CD14-positive monocyte (primary cell): ENCODE measurements around the gene HLA-DPA1. TPM values are rescaled to one million over a fixed set of nuclear protein-coding genes. Genes with fewer than 3 reads are reported as not detected.

Experiments
- DNase-seq, 3 donors: peaks; one replicate each; pipeline ENCODE4 v3.0.0-alpha.2; 2011 to 2022
- H2AFZ ChIP-seq: 2 replicates; pipeline ENCODE4 v1.6.0; 2012; ENCODE audit warnings: mild to moderate bottlenecking, low read depth, low read length, inconsistent platforms; ENCODE audit not compliant: insufficient read depth, poor library complexity, severe bottlenecking
- H3K27ac ChIP-seq, 2 donors: 1 replicate in 1 of 2; 2 replicates in 1 of 2; pipeline ENCODE4 v1.5.1; 2012 to 2013; ENCODE audit warnings: low read length in 2 of 2, control low read depth in 1 of 2, inconsistent platforms in 1 of 2, low read depth in 1 of 2, mild to moderate bottlenecking in 1 of 2
- H3K27me3 ChIP-seq, 2 donors: one replicate each; pipeline versions ENCODE4 v1.6.0 to v1.6.1; 2011 to 2013; ENCODE audit warnings: low read length in 2 of 2; ENCODE audit not compliant: control insufficient read depth in 2 of 2, insufficient read depth in 2 of 2
- H3K36me3 ChIP-seq, 2 donors: replicated peaks in 1 of 2; 1 replicate in 1 of 2; 2 replicates in 1 of 2; pipeline versions ENCODE4 v1.5.1 to v1.6.1; 2012 to 2013; ENCODE audit warnings: low read length in 2 of 2, control low read depth in 1 of 2, inconsistent platforms in 1 of 2, mild to moderate bottlenecking in 1 of 2; ENCODE audit not compliant: insufficient read depth in 2 of 2, control insufficient read depth in 1 of 2
- H3K4me1 ChIP-seq, 2 donors: 1 replicate in 1 of 2; 2 replicates in 1 of 2; pipeline versions ENCODE4 v1.5.1 to v1.6.1; 2012 to 2013; ENCODE audit warnings: low read length in 2 of 2, control low read depth in 1 of 2, inconsistent platforms in 1 of 2, mild to moderate bottlenecking in 1 of 2, moderate library complexity in 1 of 2; ENCODE audit not compliant: insufficient read depth in 2 of 2, control insufficient read depth in 1 of 2
- H3K4me2 ChIP-seq: replicated peaks from 2 replicates; pipeline ENCODE3; 2012; ENCODE audit warnings: low read length, moderate library complexity, mild to moderate bottlenecking; ENCODE audit not compliant: poor library complexity, severe bottlenecking; ENCODE audit errors: extremely low read depth
- H3K4me3 ChIP-seq, 3 experiments: fragments of 200-600 bp in 1 of 3; sonication (generic) in 1 of 3; replicated peaks in 1 of 3; 1 replicate in 2 of 3; 2 replicates in 1 of 3; pipeline ENCODE4 v1.5.1; 2011 to 2013; ENCODE audit warnings: low read length in 3 of 3, mild to moderate bottlenecking in 3 of 3, control low read depth in 2 of 3, low read depth in 2 of 3, inconsistent platforms in 1 of 3, moderate library complexity in 1 of 3
- H3K79me2 ChIP-seq: 2 replicates; pipeline ENCODE4 v1.6.0; 2012; ENCODE audit warnings: mild to moderate bottlenecking, control low read depth, inconsistent platforms, low read length, moderate library complexity; ENCODE audit not compliant: insufficient read depth
- H3K9ac ChIP-seq: 2 replicates; pipeline ENCODE4 v1.6.0; 2017; ENCODE audit warnings: low read length, mild to moderate bottlenecking; ENCODE audit not compliant: insufficient read depth, poor library complexity, severe bottlenecking
- H3K9me3 ChIP-seq, 2 donors: replicated peaks in 1 of 2; 1 replicate in 1 of 2; 2 replicates in 1 of 2; pipeline versions ENCODE4 v1.5.1 to v1.6.1; 2012 to 2013; ENCODE audit warnings: low read length in 2 of 2, control low read depth in 1 of 2; ENCODE audit not compliant: control insufficient read depth in 1 of 2, insufficient read depth in 1 of 2
- H4K20me1 ChIP-seq: 2 replicates; pipeline ENCODE4 v1.6.0; 2012; ENCODE audit warnings: mild to moderate bottlenecking, low read length, control low read depth, moderate library complexity; ENCODE audit not compliant: insufficient read depth
- H3K27ac Mint-ChIP-seq, 7 donors: one replicate each; pipeline ENCODE4 v1.8.0; 2020; ENCODE audit warnings: mild to moderate bottlenecking in 7 of 7, mixed read lengths in 7 of 7, moderate library complexity in 6 of 7, inconsistent platforms in 2 of 7
- H3K27me3 Mint-ChIP-seq, 3 donors: one replicate each; pipeline ENCODE4 v1.8.0; 2021 to 2022; ENCODE audit warnings: low read depth in 3 of 3, mild to moderate bottlenecking in 3 of 3, mixed read lengths in 3 of 3, moderate library complexity in 3 of 3, inconsistent platforms in 1 of 3
- H3K36me3 Mint-ChIP-seq, 2 donors: one replicate each; pipeline ENCODE4 v1.8.0; 2020; ENCODE audit warnings: mixed read lengths in 2 of 2, inconsistent platforms in 1 of 2, mild to moderate bottlenecking in 1 of 2
- H3K4me1 Mint-ChIP-seq: one replicate; pipeline ENCODE4 v1.8.0; 2020; ENCODE audit warnings: mild to moderate bottlenecking, mixed read lengths
- H3K4me3 Mint-ChIP-seq, 2 donors: one replicate each; pipeline ENCODE4 v1.8.0; 2020; ENCODE audit warnings: mild to moderate bottlenecking in 2 of 2, mixed read lengths in 2 of 2, moderate library complexity in 1 of 2
- H3K9me3 Mint-ChIP-seq, 7 donors: one replicate each; pipeline ENCODE4 v1.8.0; 2020 to 2022; ENCODE audit warnings: mixed read lengths in 7 of 7, mild to moderate bottlenecking in 6 of 7, moderate library complexity in 6 of 7, inconsistent platforms in 2 of 7
- CTCF ChIP-seq: fragments of 200-600 bp; IDR thresholded peaks from one replicate; pipeline ENCODE4 v1.8.0; 2022; ENCODE audit warnings: antibody characterized with exemption, mild to moderate bottlenecking
- WGBS: methylation state at CpG from one replicate; pipeline ENCODE4 v1.1.5; 2013; ENCODE audit warnings: missing lambda C conversion rate; ENCODE audit not compliant: insufficient coverage; 5-methylcytosine and 5-hydroxymethylcytosine counted together
- intact Hi-C, 2 donors: fragments of 100-400 bp; cut with micrococcal nuclease; formaldehyde crosslinking; loops; one replicate each; pipeline versions ENCODE4 v1.15.0 to v1.15.1; 2023
- polyA plus RNA-seq, 3 donors: library from polyadenylated mRNA; depleted of rRNA in 1 of 3; unstranded in 2 of 3; stranded (reverse) in 1 of 3; fragments of 300-500 nt in 2 of 3; fragments of >200 nt in 1 of 3; fragmentation: Illumina TruSeq in 2 of 3; gene quantifications; 1 replicate in 2 of 3; 2 replicates in 1 of 3; pipeline ENCODE4 v1.2.3, GENCODE V29; 2012 to 2021

Gene HLA-DPA1
- polyA plus RNA-seq, 3 donors: 578 to 1,024 (median 796) TPM

GRCh38 chr6:33029328-33030184, 43.9 kb downstream of the HLA-DPA1 start:
- Mint-ChIP-seq H3K4me1 (peaks cover 40% of the 10 kb centered on the region), H3K9me3 (peaks cover 1 to 7% (median 3%) of the 10 kb centered on the region in 7 donors), H3K27me3 (peaks cover 0 to 4% (median 0%) of the 10 kb centered on the region in 3 donors), H3K4me3 (peak overlapping the region; percentile 35 to 61), H3K27ac (peak overlapping the region; percentile 94 to 100 (median 98)), H3K36me3 (no peaks in the 10 kb centered on the region)
- Histone ChIP-seq H4K20me1 (no peaks in the 10 kb centered on the region), H3K27me3 (no peaks in the 10 kb centered on the region), H3K9me3 (peaks cover 0 to 2% of the 10 kb centered on the region in 2 donors), H3K4me1 (peaks cover 36 to 37% of the 10 kb centered on the region in 2 donors), H3K36me3 (no peaks in the 10 kb centered on the region), H3K27ac (peak overlapping the region; percentile 91 to 96), H3K79me2 (no peaks in the 10 kb centered on the region), H3K4me2 (peak overlapping the region; percentile 23), H2AFZ (peak overlapping the region; percentile 55), H3K9ac (peak overlapping the region; percentile 52), H3K4me3 (peak overlapping the region in 1 of 3 experiments; percentile 26)
- no peak for TF ChIP-seq CTCF
- intact Hi-C loops: loop anchor here (5.0 to 10.0 kb wide), 2 partner anchors 43 to 115 kb away; partner anchors contain the start of gene HLA-DPA1 (in 1 of the 2)
- peak; percentile 87 to 98 (median 89) for DNase-seq
- WGBS: 75% methylated on average over 2 of the region's 6 CpGs

DNA sequence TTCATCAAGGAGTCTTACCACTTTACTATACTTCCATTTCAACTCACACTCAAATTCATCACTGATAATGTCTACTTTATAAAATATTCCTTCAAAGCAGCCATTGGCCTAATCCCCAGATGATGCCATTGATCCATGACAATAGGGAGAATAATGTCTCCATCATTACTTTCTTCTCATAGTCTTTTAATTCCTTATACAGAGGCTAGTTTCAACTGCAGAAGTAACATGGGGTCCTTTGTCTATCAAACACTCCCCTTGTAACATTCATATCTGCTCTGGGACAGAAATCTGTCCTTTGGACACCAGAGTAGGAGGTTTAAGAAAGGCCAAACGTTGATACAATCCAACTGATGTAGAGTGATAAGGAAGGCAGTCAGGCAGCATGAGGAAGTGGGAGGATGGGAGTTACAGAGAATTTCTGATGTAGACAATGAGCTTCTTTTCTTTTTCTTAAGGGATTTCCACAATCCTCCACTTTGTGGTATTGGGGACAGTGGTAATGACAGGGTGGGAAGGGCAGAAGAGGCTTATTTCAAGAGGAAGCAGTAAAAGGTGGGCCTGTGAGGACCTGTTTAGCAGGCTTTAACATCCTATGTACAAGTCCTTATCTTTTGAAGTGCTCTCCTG, 45.1 kb downstream of the HLA-DPA1 start:
- H3K4me3 ChIP-seq: peak overlapping the region in 1 of 3 experiments; percentile 24
- H3K9me3 ChIP-seq: no peaks in the 10 kb centered on the region
- WGBS: no CpG with 5 or more reads among the region's 1 CpG
- no peak overlapping the region for H2AFZ ChIP-seq
- no peaks in the 10 kb centered on the region for H3K79me2 ChIP-seq
- DNase-seq: peak; percentile 22 to 56 (median 29)
- peaks cover 44% of the 10 kb centered on the region for H3K4me1 Mint-ChIP-seq
- peak overlapping the region; percentile 93 to 100 (median 98) for H3K27ac Mint-ChIP-seq
- no peak for TF ChIP-seq CTCF
- H3K4me3 Mint-ChIP-seq: peak overlapping the region in 1 of 2 donors; percentile 67
- no peaks in the 10 kb centered on the region for H3K27me3 ChIP-seq
- intact Hi-C loops: loop anchor here (5.0 to 10.0 kb wide), 2 partner anchors 44 to 116 kb away; partner anchors contain the start of gene HLA-DPA1 (in 1 of the 2)
- H3K9ac ChIP-seq: no peak overlapping the region
- peak overlapping the region; percentile 28 for H3K4me2 ChIP-seq
- no peaks in the 10 kb centered on the region for H4K20me1 ChIP-seq
- peak overlapping the region; percentile 91 to 96 for H3K27ac ChIP-seq
- H3K36me3 ChIP-seq: no peaks in the 10 kb centered on the region
- peaks cover 0 to 4% (median 0%) of the 10 kb centered on the region in 7 donors for H3K9me3 Mint-ChIP-seq
- no peaks in the 10 kb centered on the region for H3K36me3 Mint-ChIP-seq
- H3K27me3 Mint-ChIP-seq: peaks cover 0 to 2% (median 0%) of the 10 kb centered on the region in 3 donors
- H3K4me1 ChIP-seq: peaks cover 36 to 41% of the 10 kb centered on the region in 2 donors
